Diencephalon (tissue), 1 donor: ENCODE measurements around the gene KPNA2. TPM values are rescaled to one million over a fixed set of nuclear protein-coding genes. Genes with fewer than 3 reads are reported as not detected.

Experiments used
- total RNA-seq: library from RNA; depleted of rRNA; stranded (reverse); fragments of >200 nt; gene quantifications from one replicate; pipeline ENCODE4 v1.2.3, GENCODE V29; 2014

Gene KPNA2
- 55.4 TPM for total RNA-seq

DNA sequence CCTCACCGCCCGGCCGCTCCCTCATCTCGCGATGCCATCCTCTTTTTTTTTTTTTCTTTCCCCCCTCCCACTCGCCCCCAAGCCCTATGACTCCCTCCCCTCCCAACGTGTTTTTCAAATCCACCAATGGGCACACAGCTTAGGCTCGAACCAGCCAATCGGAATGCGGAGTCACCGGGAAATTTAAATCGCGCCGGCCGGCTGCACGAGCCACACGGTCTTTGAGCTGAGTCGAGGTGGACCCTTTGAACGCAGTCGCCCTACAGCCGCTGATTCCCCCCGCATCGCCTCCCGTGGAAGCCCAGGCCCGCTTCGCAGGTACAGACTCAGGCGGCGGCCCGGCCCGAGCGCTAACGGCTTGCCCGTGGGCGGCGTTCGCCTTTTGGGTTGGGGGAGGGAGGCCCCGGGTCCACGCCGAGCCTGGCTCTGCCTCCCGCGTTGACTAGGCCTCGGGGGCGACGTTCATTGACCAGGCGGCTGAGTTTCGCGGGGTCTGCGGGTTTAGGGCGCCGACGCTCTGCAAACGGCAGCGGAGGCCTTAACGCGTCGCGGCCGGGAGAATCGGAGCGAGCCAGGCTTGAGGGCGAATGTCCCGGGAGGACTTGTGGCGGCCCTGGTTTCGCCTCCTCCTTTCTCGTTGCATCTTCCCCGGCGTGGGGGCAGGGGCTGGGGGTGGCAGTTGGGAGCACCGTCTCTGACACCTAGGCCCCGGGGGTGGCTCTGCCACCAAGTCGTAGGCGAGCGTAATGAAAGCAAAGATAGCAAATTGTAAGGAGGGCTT, at the start of gene KPNA2:
KPNA2 (plus strand) TSS at position 213 of the 781 bp plus-strand sequence. CDS start 1,398 bp downstream, outside the sequence.

DNA sequence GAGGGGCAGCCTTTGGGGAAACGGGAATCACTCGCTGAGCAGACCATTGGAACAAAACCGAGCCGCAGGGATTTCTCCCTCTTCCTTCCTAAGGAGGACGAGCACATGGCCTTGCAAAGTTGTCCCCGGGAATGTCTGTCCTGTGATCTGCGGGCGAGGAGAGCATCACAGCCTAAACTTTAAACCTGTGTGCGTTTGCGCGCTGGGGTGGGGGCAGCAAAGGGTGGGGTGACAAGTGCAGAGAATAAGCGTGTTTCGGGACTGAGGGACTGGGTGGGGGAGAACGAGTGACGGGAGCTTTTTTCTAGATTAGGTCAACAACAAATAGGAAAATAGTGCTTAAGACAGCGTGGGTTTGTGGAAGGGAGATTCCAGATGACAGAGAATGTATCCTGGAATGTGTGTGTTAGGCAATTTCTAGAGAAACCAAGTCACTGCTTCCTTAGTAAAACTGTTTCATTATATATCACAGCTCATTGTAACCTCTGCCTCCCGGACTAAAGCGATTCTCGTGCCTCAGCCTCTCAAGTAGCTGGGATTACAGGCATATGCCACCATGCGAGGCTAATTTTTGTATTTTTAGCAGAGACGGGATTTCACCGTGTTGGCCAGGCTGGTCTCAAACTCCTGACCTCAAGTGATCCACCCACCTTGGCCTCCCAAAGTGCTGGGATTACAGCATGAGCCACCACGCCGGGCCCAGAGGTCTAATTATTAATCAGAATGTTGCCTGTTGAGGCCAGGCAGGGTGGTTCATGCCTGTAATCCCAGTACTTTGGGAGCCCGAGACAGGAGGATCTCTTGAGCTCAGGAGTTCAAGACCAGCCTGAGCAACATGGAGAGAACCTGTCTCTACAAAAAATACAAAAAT, 39.0 kb upstream of the KPNA2 start, which contains the start of gene C17orf58:
C17orf58 (minus strand) TSS at position 169 of the 871 bp plus-strand sequence. CDS start 271 bp downstream, outside the sequence.

Other genes with a start within 250 kb of the KPNA2 start
- gene BPTF, start 210.2 kb upstream of the KPNA2 start, total RNA-seq: 113 TPM
- 22.8 TPM for gene C17orf58, start 39.3 kb upstream of the KPNA2 start, total RNA-seq
- 81.0 TPM for gene AMZ2, start 212.3 kb downstream of the KPNA2 start, total RNA-seq